TTC549 (cell line): ENCODE results near the gene TSPAN11.

Source experiments
- FAIRE-seq: peaks from 2 replicates; lab custom pipeline; 2012; peaks lifted over from hg19 to GRCh38; lab: Jason Lieb, UNC

Gene TSPAN11

GRCh38 chr12:30913323-30913722 lies 13.2 kb upstream of the TSPAN11 start:
- FAIRE-seq = no peak

GRCh38 chr12:30914986-30915591 lies 11.5 kb upstream of the TSPAN11 start:
- FAIRE-seq = no peak

GRCh38 chr12:30923057-30923456 lies 3.5 kb upstream of the TSPAN11 start:
- no peak for FAIRE-seq

GRCh38 chr12:30925607-30926242 lies 823 bp upstream of the TSPAN11 start:
- FAIRE-seq = no peak

- FAIRE-seq = no peak
Observed at GRCh38 chr12:30927222-30927611, 669 bp downstream of the TSPAN11 start.

- FAIRE-seq = no peak
Observed at GRCh38 chr12:30928356-30929244, 2.1 kb downstream of the TSPAN11 start.

- FAIRE-seq = no peak
Observed at GRCh38 chr12:30930238-30930637, 3.7 kb downstream of the TSPAN11 start.

- no peak for FAIRE-seq
Observed at GRCh38 chr12:30930641-30931040, 4.1 kb downstream of the TSPAN11 start.

GRCh38 chr12:30932881-30933280 lies 6.3 kb downstream of the TSPAN11 start:
- no peak for FAIRE-seq

GRCh38 chr12:30934811-30935210 lies 8.3 kb downstream of the TSPAN11 start:
- FAIRE-seq = no peak

GRCh38 chr12:30936036-30936435 lies 9.5 kb downstream of the TSPAN11 start:
- no peak for FAIRE-seq

- no peak for FAIRE-seq
Observed at GRCh38 chr12:30939234-30939633, 12.7 kb downstream of the TSPAN11 start.

GRCh38 chr12:30942486-30942885 lies 15.9 kb downstream of the TSPAN11 start:
- no peak for FAIRE-seq

- FAIRE-seq = no peak
Observed at GRCh38 chr12:30942936-30943335, 16.4 kb downstream of the TSPAN11 start.

- FAIRE-seq = no peak
Observed at GRCh38 chr12:30945443-30946164, 19.1 kb downstream of the TSPAN11 start.

- no peak for FAIRE-seq
Observed at GRCh38 chr12:30952015-30952414, 25.5 kb downstream of the TSPAN11 start.

- FAIRE-seq = no peak
Observed at GRCh38 chr12:30953257-30953656, 26.7 kb downstream of the TSPAN11 start.

- no peak for FAIRE-seq
Observed at GRCh38 chr12:30953951-30954751, 27.6 kb downstream of the TSPAN11 start.

- no peak for FAIRE-seq
Observed at GRCh38 chr12:30955214-30955613, 28.7 kb downstream of the TSPAN11 start.

- no peak for FAIRE-seq
Observed at GRCh38 chr12:30959110-30959710, 32.7 kb downstream of the TSPAN11 start.

GRCh38 chr12:30959778-30960177 lies 33.2 kb downstream of the TSPAN11 start:
- FAIRE-seq = no peak
